EH (cell line): Measurements from ENCODE around the gene ZMYND11.
A peak's percentile ranks its signal among the peaks of the same experiment; 100 is the strongest.
"Not testable (repeated sequence)": the region's sequence is repeated elsewhere in the genome, so short reads cannot be mapped to it uniquely, and the experiment has no call there.

Source experiments
- DNase-seq: peaks from one replicate; pipeline ENCODE4 v3.0.0-alpha.2; 2015; ENCODE audit warnings: low read depth

ZMYND11 gene

DNA sequence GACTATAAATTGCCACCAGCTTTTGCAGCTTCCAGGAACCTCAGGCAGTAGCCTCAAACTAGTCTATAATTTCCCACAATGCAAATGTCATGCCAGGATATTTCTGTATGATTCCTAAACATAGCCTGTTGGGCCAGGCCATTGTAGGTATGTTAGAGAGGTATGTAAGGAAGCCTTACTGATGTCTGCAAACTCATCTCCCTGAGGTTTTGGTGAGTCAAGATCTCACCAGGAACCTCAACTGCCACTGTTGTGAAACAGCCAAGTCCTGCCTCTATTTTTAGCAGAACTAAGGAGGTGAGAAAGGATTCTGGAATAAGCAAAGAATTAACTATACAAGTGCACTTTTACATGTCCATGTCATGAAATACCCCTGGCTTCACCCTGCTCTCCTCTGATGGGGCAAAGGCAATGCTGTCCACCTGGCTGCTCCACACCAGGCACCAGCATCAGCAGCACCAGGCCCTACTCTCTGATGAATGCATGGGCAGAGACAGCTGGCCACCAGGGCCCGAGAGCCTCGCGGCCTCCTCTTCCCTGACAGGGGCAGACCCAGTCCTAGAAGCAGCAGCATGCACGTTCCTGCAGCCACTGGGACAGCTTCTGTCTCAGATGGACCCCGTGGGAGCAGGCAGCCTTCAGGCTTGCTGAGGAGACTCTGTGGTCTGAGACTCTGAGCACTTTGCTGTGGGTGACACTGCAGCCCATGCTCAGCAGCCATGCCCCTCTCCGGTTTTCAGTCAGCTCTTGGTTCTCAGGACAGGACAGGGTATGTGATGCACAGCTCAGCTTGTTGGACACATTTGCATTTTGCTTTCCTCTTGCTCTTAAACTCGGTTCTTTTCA lies 147.3 kb downstream of the ZMYND11 start:
- peak; percentile 69 for DNase-seq

- DNase-seq: no peak
Measured at GRCh38 chr10:283140-283479, 147.9 kb downstream of the ZMYND11 start.

- DNase-seq: no peak
Measured at GRCh38 chr10:283916-284356, 148.7 kb downstream of the ZMYND11 start.

DNA sequence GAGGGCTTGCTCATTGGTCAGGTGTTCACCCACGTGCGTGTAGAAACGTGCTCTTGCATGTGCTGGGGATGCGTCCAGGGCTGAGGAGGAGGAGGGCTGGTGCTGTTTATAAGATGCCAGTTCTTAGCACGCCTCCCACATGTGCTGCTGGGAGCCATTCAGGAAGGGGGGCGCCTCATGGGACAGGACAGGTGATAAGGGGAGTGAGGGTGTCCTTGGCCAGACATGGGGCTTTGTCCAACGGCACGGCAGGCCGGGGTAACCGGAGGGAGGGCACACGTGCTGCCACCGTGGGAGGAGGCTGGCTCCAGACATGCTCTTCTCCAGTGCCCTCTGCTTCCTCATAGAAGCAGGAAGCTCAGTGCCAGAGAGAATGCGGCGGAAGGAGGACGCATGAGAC lies 150.0 kb downstream of the ZMYND11 start:
- no peak for DNase-seq

GRCh38 chr10:287026-287709 lies 151.9 kb downstream of the ZMYND11 start:
- DNase-seq: peak; percentile 68

GRCh38 chr10:287814-288213 lies 152.6 kb downstream of the ZMYND11 start:
- DNase-seq: peak; percentile 35

- no peak for DNase-seq
Measured at GRCh38 chr10:288316-289200, 153.3 kb downstream of the ZMYND11 start.

DNA sequence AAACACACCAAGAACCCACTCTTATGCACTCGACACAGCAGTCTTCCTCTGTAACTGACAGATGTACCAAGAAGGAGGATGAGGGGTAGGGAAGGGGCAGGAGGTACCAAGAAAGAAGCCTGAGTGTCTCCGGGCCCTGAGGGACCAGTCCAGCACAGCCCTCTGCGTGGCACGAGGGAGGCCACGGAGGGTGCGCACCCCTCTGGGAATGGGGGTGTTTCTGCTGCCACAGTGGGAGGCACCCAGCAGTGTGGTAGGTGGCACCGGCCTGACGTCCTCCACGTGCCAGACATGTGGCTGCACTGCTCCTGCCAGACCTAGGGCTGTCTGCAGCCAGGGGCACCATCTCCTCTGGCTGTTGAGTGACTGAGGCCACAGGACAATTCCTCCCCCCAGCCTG lies 154.3 kb downstream of the ZMYND11 start:
- DNase-seq: no peak

DNA sequence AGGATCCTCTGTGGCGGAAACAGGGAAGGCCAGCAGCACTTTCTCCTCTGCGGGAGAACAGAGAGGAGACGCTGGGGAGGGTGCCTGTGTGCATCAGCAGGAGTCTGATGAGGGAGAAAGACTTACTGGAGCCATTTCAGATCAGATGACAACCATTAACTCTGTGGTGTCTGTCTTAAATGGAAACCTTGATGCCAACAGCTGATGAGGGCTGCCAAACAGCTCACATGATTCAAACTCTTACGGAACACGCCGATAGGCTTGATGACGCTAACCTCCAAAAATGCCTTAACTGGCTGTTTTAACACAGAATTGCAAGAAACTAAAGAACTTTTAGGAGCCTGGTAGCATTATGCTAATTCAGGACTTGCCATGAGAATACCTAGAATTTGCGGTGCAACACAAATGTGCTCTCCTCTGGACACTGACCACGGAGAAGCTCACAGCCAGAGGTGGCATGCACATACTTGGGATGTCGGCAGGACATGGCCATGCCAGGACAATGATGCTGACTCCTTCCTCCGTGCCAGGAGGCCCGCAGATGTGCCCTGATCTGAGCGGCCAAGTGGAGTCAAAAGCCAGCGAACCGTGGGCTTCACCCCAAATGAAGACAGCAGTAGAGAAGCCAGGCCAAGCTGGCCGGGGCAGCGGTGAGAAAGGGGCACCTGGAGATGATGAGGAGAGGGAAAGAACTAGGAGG lies 154.9 kb downstream of the ZMYND11 start:
- no peak for DNase-seq

- DNase-seq: peak; percentile 12
Measured at GRCh38 chr10:293636-294035, 158.4 kb downstream of the ZMYND11 start.

DNA sequence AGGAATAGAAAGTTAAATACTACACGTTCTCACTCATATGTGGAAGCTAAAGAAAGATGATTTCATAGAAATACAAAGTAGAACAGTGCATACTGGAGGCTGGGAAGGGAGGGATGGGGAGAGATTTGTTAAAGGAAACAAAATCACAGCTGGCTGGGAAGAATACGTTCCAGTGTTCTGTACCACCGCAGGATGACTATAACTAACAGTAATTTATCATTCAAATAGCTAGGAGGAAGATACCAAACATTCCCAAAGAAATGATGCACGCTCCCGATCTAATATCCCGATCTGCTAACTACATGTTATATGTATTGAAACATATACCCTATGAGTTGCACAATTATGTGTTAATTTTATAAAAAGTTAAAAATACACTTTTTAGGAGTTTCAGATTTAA lies 162.3 kb downstream of the ZMYND11 start:
- peak; percentile 69 for DNase-seq

GRCh38 chr10:298033-298432 lies 162.8 kb downstream of the ZMYND11 start:
- DNase-seq: no peak

GRCh38 chr10:299512-299911 lies 164.3 kb downstream of the ZMYND11 start:
- no peak for DNase-seq

DNA sequence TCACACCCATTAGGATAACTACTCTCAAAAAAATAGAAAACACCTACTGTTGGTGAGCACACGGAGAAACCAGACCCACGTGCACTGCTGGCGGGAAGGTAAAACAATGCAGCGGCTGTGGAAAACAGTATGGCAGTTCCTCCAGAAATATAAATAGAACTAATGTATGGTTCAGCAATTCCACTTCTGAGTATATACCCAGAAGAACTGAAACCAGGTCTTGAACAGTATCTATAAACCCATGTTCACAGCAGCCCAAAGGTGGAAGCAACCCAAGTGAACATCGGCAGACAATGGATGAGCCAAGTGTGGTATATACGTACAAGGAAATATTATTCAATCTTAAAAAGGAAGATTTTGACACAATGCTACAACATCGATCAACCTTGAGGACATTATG lies 164.7 kb downstream of the ZMYND11 start:
- DNase-seq: no peak

DNA sequence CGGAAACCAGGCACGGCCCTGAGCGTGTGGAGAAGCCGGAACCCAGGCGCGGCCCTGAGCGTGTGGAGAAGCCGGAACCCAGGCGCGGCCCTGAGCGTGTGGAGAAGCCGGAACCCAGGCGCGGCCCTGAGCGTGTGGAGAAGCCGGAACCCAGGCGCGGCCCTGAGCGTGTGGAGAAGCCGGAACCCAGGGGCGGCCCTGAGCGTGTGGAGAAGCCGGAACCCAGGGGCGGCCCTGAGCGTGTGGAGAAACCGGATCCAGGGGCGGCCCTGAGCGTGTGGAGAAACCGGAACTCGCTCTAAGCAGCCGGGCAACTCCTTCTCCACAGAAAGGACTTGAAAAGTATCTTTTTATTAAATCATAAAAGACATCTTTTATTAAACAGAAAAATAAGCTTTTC lies 165.3 kb downstream of the ZMYND11 start:
- not testable (repeated sequence) for DNase-seq

GRCh38 chr10:301536-301935 lies 166.3 kb downstream of the ZMYND11 start:
- DNase-seq: no peak
